Effector memory CD4-positive, alpha-beta T cell (primary cell): ENCODE data around the gene URM1.

Experiments used
- DNase-seq, 3 donors: peaks; one replicate each; pipeline ENCODE4 v3.0.0-alpha.2; 2020
- H3K27ac ChIP-seq: 2 replicates; pipeline ENCODE4 v1.7.0; 2013; ENCODE audit warnings: mild to moderate bottlenecking, low read length, moderate library complexity; ENCODE audit not compliant: insufficient read depth, poor library complexity, severe bottlenecking
- H3K27me3 ChIP-seq: replicated peaks from 2 replicates; pipeline ENCODE4 v1.7.0; 2013; ENCODE audit warnings: mild to moderate bottlenecking, low read length; ENCODE audit not compliant: insufficient read depth, control insufficient read depth, poor library complexity, severe bottlenecking
- H3K36me3 ChIP-seq: 2 replicates; pipeline ENCODE4 v1.7.0; 2013; ENCODE audit warnings: mild to moderate bottlenecking, low read length, moderate library complexity; ENCODE audit not compliant: control insufficient read depth, insufficient read depth
- H3K4me1 ChIP-seq: 2 replicates; pipeline ENCODE4 v1.7.0; 2013; ENCODE audit warnings: low read length, mild to moderate bottlenecking; ENCODE audit not compliant: control insufficient read depth, insufficient read depth, poor library complexity, severe bottlenecking
- H3K4me3 ChIP-seq: 2 replicates; pipeline ENCODE4 v1.7.0; 2013; ENCODE audit warnings: low read length, low read depth, mild to moderate bottlenecking; ENCODE audit not compliant: insufficient read depth, poor library complexity, severe bottlenecking
- H3K9me3 ChIP-seq: 2 replicates; pipeline ENCODE4 v1.7.0; 2013; ENCODE audit warnings: mild to moderate bottlenecking, low read length, moderate library complexity; ENCODE audit not compliant: control insufficient read depth

URM1 gene

GRCh38 chr9:128369024-128369706 is 2.0 kb upstream of the URM1 start:
- no peak overlapping the region for H3K4me3 ChIP-seq
- H3K27ac ChIP-seq = no peak overlapping the region
- no peaks in the 10 kb centered on the region for H3K27me3 ChIP-seq
- DNase-seq = no peak
- H3K36me3 ChIP-seq = peaks cover 9% of the 10 kb centered on the region
- H3K4me1 ChIP-seq = peaks cover 7% of the 10 kb centered on the region
- H3K9me3 ChIP-seq = no peaks in the 10 kb centered on the region

- peaks cover 17% of the 10 kb centered on the region for H3K36me3 ChIP-seq
- H3K4me3 ChIP-seq = peak overlapping the region; percentile 74
- DNase-seq = no peak
These were observed 815 bp upstream of the URM1 start for GRCh38 chr9:128370367-128370751.

GRCh38 chr9:128371630-128372117 is 500 bp downstream of the URM1 start:
- no peak for DNase-seq

More at GRCh38 chr9:128370367-128370751, 815 bp upstream of the URM1 start:
- Histone ChIP-seq H3K27ac (peak overlapping the region; percentile 90), H3K4me1 (peaks cover 7% of the 10 kb centered on the region), H3K9me3 (no peaks in the 10 kb centered on the region), H3K27me3 (no peaks in the 10 kb centered on the region)

GRCh38 chr9:128372188-128372641 is 1.0 kb downstream of the URM1 start:
- Histone ChIP-seq H3K4me1 (peaks cover 7% of the 10 kb centered on the region), H3K27ac (peak overlapping the region; percentile 90), H3K4me3 (peak overlapping the region; percentile 74)

More at GRCh38 chr9:128371630-128372117, 500 bp downstream of the URM1 start:
- H3K36me3 ChIP-seq = peaks cover 17% of the 10 kb centered on the region
- H3K9me3 ChIP-seq = no peaks in the 10 kb centered on the region
- peak overlapping the region; percentile 90 for H3K27ac ChIP-seq
- H3K4me3 ChIP-seq = peak overlapping the region; percentile 74
- no peaks in the 10 kb centered on the region for H3K27me3 ChIP-seq
- H3K4me1 ChIP-seq = peaks cover 7% of the 10 kb centered on the region

GRCh38 chr9:128372784-128373183 is 1.6 kb downstream of the URM1 start:
- peaks cover 18% of the 10 kb centered on the region for H3K36me3 ChIP-seq
- H3K4me1 ChIP-seq = peaks cover 7% of the 10 kb centered on the region
- DNase-seq = no peak
- H3K4me3 ChIP-seq = no peak overlapping the region
- no peak overlapping the region for H3K27ac ChIP-seq
- no peaks in the 10 kb centered on the region for H3K9me3 ChIP-seq
- no peaks in the 10 kb centered on the region for H3K27me3 ChIP-seq

More at GRCh38 chr9:128372188-128372641, 1.0 kb downstream of the URM1 start:
- Histone ChIP-seq H3K36me3 (peaks cover 17% of the 10 kb centered on the region), H3K27me3 (no peaks in the 10 kb centered on the region), H3K9me3 (no peaks in the 10 kb centered on the region)
- DNase-seq = no peak

GRCh38 chr9:128374221-128374675 is 3.1 kb downstream of the URM1 start:
- no peak for DNase-seq
- Histone ChIP-seq H3K4me3 (no peak overlapping the region), H3K36me3 (peaks cover 29% of the 10 kb centered on the region), H3K27me3 (no peaks in the 10 kb centered on the region), H3K9me3 (no peaks in the 10 kb centered on the region), H3K4me1 (peaks cover 7% of the 10 kb centered on the region), H3K27ac (no peak overlapping the region)

- H3K27ac ChIP-seq = no peak overlapping the region
- no peaks in the 10 kb centered on the region for H3K27me3 ChIP-seq
- DNase-seq = no peak
- H3K4me1 ChIP-seq = no peaks in the 10 kb centered on the region
- H3K36me3 ChIP-seq = peaks cover 37% of the 10 kb centered on the region
- no peaks in the 10 kb centered on the region for H3K9me3 ChIP-seq
- no peak overlapping the region for H3K4me3 ChIP-seq
These were observed 4.7 kb downstream of the URM1 start for GRCh38 chr9:128375865-128376264.

GRCh38 chr9:128382261-128382660 is 11.1 kb downstream of the URM1 start:
- DNase-seq = no peak
- Histone ChIP-seq H3K4me1 (no peaks in the 10 kb centered on the region), H3K4me3 (no peak overlapping the region), H3K9me3 (no peaks in the 10 kb centered on the region), H3K27ac (no peak overlapping the region), H3K36me3 (peaks cover 60% of the 10 kb centered on the region), H3K27me3 (no peaks in the 10 kb centered on the region)

- no peak for DNase-seq
- Histone ChIP-seq H3K9me3 (no peaks in the 10 kb centered on the region), H3K4me1 (no peaks in the 10 kb centered on the region), H3K4me3 (no peak overlapping the region), H3K27me3 (no peaks in the 10 kb centered on the region), H3K27ac (no peak overlapping the region), H3K36me3 (peaks cover 65% of the 10 kb centered on the region)
These were observed 12.0 kb downstream of the URM1 start for GRCh38 chr9:128383007-128383753.

GRCh38 chr9:128383791-128384190 is 12.6 kb downstream of the URM1 start:
- H3K4me1 ChIP-seq = no peaks in the 10 kb centered on the region
- no peaks in the 10 kb centered on the region for H3K9me3 ChIP-seq
- DNase-seq = no peak
- H3K36me3 ChIP-seq = peaks cover 67% of the 10 kb centered on the region
- no peak overlapping the region for H3K4me3 ChIP-seq
- H3K27ac ChIP-seq = no peak overlapping the region
- H3K27me3 ChIP-seq = no peaks in the 10 kb centered on the region
